Measurements from ENCODE around the gene SKOR1.

Gene SKOR1

DNA sequence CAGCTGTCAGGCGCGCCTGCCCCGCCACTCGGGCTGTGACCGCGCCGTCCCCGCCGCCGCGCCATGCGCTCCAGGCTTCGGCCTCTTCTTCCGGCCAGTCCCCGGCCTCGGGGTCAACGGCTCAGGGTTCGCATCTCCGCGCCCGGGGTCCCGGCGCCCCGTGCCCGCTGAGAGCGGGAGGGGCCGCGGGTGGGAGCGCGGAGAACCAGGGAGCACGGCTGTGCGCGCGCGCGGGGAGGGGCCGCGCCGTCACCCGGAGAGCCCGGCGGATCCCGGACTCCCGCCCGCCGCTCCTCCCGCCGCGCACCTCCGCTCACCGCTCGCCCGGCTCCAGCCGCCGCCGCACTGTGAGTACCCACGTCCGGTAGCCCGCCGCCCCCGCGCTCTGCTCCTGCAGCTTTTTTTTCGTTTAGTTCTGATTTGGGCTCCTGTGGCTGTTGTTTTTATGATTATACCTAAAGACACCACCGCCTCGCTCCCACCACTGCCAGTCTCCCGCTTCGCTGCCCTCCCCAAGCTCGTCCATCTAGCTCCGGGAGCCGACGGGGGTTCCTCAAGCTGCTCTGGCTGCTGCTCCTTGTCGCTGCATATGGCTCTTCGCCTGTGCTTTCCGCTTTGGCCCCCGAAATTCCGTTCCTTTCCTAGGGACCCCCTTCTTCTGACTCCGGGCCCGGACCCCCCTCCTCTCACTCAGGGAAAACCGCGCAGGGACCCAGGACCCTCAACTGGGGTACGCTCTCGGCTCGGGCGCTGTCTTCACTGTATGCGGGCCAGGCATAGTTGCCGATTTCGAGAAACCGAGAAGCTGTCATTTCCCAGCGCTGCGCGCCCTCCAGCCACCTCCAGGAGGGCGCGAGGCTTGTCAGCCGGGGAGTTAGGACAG, 1.8 kb upstream of the SKOR1 start:
- DNase-seq (ENCODE audit: low read depth in 1 of 2, low spot score in 1 of 2) = no peak
- TF ChIP-seq, protein P1, sequence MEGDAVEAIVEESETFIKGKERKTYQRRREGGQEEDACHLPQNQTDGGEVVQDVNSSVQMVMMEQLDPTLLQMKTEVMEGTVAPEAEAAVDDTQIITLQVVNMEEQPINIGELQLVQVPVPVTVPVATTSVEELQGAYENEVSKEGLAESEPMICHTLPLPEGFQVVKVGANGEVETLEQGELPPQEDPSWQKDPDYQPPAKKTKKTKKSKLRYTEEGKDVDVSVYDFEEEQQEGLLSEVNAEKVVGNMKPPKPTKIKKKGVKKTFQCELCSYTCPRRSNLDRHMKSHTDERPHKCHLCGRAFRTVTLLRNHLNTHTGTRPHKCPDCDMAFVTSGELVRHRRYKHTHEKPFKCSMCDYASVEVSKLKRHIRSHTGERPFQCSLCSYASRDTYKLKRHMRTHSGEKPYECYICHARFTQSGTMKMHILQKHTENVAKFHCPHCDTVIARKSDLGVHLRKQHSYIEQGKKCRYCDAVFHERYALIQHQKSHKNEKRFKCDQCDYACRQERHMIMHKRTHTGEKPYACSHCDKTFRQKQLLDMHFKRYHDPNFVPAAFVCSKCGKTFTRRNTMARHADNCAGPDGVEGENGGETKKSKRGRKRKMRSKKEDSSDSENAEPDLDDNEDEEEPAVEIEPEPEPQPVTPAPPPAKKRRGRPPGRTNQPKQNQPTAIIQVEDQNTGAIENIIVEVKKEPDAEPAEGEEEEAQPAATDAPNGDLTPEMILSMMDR (IDR thresholded peaks at IDR 0.05; ENCODE audit: insufficient read depth, low read length) = no peak
- TF ChIP-seq SPI1 (IDR thresholded peaks at IDR 0.05; ENCODE audit: borderline replicate concordance, low read depth) (no peak), GABPA (IDR thresholded peaks at IDR 0.05; ENCODE audit: low read depth) (no peak), POLR2AphosphoS5 (IDR thresholded peaks at IDR 0.05; ENCODE audit: low read depth) (no peak)
- TF ChIP-seq, protein P2, sequence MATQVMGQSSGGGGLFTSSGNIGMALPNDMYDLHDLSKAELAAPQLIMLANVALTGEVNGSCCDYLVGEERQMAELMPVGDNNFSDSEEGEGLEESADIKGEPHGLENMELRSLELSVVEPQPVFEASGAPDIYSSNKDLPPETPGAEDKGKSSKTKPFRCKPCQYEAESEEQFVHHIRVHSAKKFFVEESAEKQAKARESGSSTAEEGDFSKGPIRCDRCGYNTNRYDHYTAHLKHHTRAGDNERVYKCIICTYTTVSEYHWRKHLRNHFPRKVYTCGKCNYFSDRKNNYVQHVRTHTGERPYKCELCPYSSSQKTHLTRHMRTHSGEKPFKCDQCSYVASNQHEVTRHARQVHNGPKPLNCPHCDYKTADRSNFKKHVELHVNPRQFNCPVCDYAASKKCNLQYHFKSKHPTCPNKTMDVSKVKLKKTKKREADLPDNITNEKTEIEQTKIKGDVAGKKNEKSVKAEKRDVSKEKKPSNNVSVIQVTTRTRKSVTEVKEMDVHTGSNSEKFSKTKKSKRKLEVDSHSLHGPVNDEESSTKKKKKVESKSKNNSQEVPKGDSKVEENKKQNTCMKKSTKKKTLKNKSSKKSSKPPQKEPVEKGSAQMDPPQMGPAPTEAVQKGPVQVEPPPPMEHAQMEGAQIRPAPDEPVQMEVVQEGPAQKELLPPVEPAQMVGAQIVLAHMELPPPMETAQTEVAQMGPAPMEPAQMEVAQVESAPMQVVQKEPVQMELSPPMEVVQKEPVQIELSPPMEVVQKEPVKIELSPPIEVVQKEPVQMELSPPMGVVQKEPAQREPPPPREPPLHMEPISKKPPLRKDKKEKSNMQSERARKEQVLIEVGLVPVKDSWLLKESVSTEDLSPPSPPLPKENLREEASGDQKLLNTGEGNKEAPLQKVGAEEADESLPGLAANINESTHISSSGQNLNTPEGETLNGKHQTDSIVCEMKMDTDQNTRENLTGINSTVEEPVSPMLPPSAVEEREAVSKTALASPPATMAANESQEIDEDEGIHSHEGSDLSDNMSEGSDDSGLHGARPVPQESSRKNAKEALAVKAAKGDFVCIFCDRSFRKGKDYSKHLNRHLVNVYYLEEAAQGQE (IDR thresholded peaks at IDR 0.05; ENCODE audit: insufficient replicate concordance, low read depth) = no peak
- H3K27me3 ChIP-seq (ENCODE audit: insufficient read depth, poor library complexity, severe bottlenecking) = peaks cover 73% of the 10 kb centered on the region
- no peak overlapping the region for H3K27ac ChIP-seq (replicated peaks)
- H3K4me3 ChIP-seq (replicated peaks; ENCODE audit: insufficient read depth, low read length) = peak overlapping the region; percentile 13

DNA sequence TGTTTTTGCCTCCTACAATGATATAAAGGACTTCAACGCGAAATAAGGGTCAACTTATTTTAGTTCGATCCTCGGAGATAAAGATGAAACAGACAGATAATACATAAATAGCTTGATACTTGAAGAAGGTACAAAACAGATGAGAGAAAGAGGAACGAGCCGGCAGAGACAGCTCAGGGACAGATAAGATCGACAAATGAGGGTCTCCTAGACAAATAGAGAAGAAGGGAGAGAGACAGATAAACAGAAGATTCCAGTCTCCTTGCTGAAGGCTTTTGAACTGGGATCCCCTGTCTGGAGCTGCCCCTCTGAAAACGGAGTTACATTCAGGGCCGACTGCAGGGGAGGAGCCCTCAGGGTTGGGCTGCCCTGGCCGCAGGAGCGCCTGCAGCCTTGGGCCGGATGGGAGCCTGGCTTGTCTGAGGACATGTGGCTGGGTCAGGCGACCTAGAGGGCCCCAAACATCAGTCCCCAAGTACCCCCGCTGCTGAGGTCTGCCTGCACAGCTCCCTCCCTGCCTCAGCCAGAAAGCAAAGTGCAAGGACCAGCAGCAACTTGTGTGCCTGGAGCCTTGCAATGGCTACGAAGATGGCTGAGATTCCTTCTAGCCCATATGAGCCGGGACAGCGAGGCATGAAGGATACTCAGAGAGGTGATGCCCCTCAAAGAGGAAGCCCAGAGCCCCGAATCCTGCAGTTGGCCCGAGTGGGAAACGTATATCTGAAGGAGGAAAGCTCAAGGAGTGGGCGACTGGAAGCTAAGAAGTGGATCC, 926 bp upstream of the SKOR1 start:
- peaks cover 80% of the 10 kb centered on the region for H3K27me3 ChIP-seq (ENCODE audit: insufficient read depth, poor library complexity, severe bottlenecking)
- no peak for DNase-seq (ENCODE audit: low read depth in 1 of 2, low spot score in 1 of 2)
- no peak overlapping the region for H3K27ac ChIP-seq (replicated peaks)
- TF ChIP-seq POLR2AphosphoS5 (IDR thresholded peaks at IDR 0.05; ENCODE audit: low read depth) (no peak), GABPA (IDR thresholded peaks at IDR 0.05; ENCODE audit: low read depth) (no peak), SPI1 (IDR thresholded peaks at IDR 0.05; ENCODE audit: borderline replicate concordance, low read depth) (no peak)
- TF ChIP-seq, protein P1 (IDR thresholded peaks at IDR 0.05; ENCODE audit: insufficient read depth, low read length) = no peak
- TF ChIP-seq, protein P2 (IDR thresholded peaks at IDR 0.05; ENCODE audit: insufficient replicate concordance, low read depth) = no peak
- no peak overlapping the region for H3K4me3 ChIP-seq (replicated peaks; ENCODE audit: insufficient read depth, low read length)

DNA sequence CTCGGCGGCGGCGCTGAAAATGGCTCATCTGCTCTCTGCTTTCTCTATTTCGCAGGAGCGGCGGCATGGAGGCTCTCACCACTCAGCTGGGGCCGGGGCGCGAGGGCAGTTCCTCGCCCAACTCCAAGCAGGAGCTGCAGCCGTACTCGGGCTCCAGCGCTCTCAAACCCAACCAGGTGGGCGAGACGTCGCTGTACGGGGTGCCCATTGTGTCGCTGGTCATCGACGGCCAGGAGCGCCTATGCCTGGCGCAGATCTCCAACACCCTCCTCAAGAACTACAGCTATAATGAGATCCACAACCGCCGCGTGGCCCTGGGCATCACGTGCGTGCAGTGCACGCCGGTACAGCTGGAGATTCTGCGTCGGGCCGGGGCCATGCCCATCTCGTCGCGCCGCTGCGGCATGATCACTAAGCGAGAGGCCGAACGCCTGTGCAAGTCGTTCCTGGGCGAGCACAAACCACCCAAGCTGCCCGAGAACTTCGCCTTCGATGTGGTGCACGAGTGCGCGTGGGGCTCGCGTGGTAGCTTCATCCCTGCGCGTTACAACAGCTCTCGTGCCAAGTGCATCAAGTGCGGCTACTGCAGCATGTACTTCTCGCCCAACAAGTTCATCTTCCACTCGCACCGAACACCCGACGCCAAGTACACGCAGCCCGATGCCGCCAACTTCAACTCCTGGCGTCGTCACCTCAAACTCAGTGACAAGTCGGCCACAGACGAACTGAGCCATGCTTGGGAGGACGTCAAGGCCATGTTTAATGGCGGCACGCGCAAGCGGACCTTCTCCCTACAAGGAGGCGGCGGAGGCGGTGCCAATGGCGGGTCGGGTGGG, 790 bp downstream of the SKOR1 start:
- no peak for DNase-seq (ENCODE audit: low read depth in 1 of 2, low spot score in 1 of 2)
- no peak overlapping the region for H3K27ac ChIP-seq (replicated peaks)
- TF ChIP-seq, protein P2 (IDR thresholded peaks at IDR 0.05; ENCODE audit: insufficient replicate concordance, low read depth) = no peak
- TF ChIP-seq SPI1 (IDR thresholded peaks at IDR 0.05; ENCODE audit: borderline replicate concordance, low read depth) (no peak), GABPA (IDR thresholded peaks at IDR 0.05; ENCODE audit: low read depth) (no peak), POLR2AphosphoS5 (IDR thresholded peaks at IDR 0.05; ENCODE audit: low read depth) (no peak)
- TF ChIP-seq, protein P1 (IDR thresholded peaks at IDR 0.05; ENCODE audit: insufficient read depth, low read length) = no peak
- H3K4me3 ChIP-seq (replicated peaks; ENCODE audit: insufficient read depth, low read length) = no peak overlapping the region
- peaks cover 64% of the 10 kb centered on the region for H3K27me3 ChIP-seq (ENCODE audit: insufficient read depth, poor library complexity, severe bottlenecking)
